Islet of Langerhans (tissue), 1 donor: ENCODE results near the gene ALDH3A2.

Experiments
- FAIRE-seq: peaks from one replicate; lab custom pipeline; 2011; peaks lifted over from hg19 to GRCh38; lab: Jason Lieb, UNC

The ALDH3A2 gene

GRCh38 chr17:19716108-19717030, 67.8 kb downstream of the ALDH3A2 start, which contains the start of gene SLC47A2:
Gene SLC47A2, minus strand, starts transcription at chr17:19716584. Its CDS starts 29 bp downstream, at chr17:19716555.
- FAIRE-seq, result no peak

GRCh38 chr17:19717031-19717360, 68.4 kb downstream of the ALDH3A2 start:
- FAIRE-seq, result no peak

GRCh38 chr17:19717411-19717908, 68.9 kb downstream of the ALDH3A2 start:
- FAIRE-seq, result no peak

GRCh38 chr17:19718041-19718612, 69.6 kb downstream of the ALDH3A2 start:
- FAIRE-seq, result no peak

GRCh38 chr17:19718613-19719354, 70.2 kb downstream of the ALDH3A2 start:
- FAIRE-seq, result no peak

GRCh38 chr17:19719355-19720209, 71.0 kb downstream of the ALDH3A2 start:
- FAIRE-seq, result no peak

- FAIRE-seq, result no peak
These were observed 71.6 kb downstream of the ALDH3A2 start for GRCh38 chr17:19720210-19720475.

GRCh38 chr17:19720631-19721426, 72.3 kb downstream of the ALDH3A2 start:
- no peak for FAIRE-seq

- no peak for FAIRE-seq
These were observed 75.4 kb downstream of the ALDH3A2 start for GRCh38 chr17:19723964-19724363.

- FAIRE-seq, result no peak
These were observed 76.2 kb downstream of the ALDH3A2 start for GRCh38 chr17:19724501-19725420.

- FAIRE-seq, result no peak
These were observed 76.9 kb downstream of the ALDH3A2 start for GRCh38 chr17:19725486-19725885.

GRCh38 chr17:19726631-19727376, 78.3 kb downstream of the ALDH3A2 start:
- FAIRE-seq, result no peak
